DMS153 (cell line): ENCODE data around the gene RRP1.
A peak's percentile ranks its signal among the peaks of the same experiment; 100 is the strongest.

ENCODE experiments used
- DNase-seq: peaks from one replicate; lab custom pipeline; 2025; lab: John Stamatoyannopoulos, UW

RRP1 gene

DNA sequence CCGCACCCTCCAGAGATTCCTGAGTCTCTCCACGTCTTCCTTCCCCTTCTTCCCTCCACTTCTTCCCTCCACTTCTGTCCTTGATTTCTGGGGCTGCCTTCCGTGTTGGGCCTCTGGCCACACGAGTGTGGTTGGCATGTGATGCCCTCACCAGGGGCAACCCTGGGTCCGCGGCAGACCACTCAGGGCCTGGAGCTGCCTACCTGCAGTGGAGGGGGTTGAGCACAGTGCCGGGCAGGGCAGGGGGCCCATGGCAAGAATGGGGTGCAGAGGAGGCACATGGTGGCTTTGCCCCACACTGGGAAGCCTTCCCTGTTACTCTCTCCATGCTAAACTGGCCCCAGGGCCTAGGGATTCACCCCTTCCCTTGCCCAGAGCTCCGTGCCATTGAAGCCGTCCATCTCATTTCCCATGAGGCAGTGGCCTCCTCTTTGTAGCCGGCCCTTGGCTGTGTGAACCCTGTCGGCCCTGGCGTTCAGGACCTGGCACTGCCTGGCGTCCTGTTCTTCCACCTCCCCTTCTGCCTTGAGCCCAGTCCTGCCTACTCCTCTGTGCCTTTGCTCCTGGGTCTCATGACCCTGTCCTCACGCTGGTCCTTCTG, 13.4 kb downstream of the RRP1 start:
- DNase-seq, result no peak

DNA sequence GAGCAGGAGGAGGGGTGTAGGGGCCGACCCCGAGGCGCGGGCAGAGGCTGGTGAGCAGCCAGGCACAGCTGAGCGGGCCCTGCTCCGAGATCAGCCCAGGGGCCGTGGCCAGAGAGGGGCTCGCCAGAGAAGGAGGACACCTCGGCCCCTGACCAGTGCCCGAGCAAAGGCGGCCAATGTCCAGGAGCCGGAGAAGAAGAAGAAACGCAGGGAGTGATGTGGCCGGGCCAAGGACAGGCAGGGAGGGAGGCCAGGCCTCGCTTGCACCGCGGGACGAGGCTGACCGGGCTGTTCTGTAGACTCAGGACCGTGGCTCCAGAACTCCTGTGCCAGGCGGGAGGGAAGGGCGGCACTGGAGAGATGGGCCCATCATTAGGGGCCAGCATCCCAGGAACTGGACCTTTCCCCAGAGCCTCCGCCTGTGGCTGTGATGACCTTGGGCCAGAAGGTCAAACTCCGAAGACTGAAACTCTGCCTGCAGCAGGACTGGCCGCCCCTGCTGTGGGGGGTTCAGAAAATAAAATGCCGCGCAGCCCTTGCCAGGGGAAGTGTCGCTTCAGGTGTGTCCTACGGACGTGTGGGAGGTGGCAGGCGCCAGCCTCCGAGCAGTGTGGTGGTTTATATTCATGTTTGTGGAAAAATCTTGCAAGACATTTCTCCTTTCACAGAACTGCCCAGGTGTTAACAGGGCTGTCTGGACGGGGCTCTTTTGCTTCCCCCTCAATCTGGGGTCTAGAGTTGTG, 14.4 kb downstream of the RRP1 start:
- no peak for DNase-seq

DNA sequence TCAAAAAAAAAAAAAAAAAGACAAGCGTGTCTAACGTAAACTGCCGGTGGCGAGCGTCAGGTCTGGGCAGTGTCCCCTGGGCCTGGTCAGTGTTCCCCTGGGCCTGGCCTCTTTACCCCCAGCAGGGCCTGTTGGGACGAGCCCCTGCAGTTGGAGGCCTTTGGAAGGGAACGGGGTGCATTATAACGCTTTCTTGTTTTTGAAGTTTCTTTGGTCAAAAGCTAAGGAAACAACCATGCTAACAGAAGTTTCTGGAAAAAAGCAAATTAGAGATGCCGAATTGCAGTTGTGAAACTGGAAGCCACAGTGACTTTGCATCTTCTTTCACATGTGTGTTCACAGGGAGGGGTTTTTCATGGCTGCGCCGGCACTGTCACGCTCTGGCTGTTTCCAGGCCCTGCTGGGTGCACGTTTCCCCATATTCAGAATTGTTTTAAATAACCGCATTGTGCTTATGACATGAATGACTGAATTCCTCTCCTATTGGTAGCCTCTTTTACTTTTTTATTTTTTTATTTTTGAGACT, 16.0 kb downstream of the RRP1 start:
- DNase-seq, result no peak

DNA sequence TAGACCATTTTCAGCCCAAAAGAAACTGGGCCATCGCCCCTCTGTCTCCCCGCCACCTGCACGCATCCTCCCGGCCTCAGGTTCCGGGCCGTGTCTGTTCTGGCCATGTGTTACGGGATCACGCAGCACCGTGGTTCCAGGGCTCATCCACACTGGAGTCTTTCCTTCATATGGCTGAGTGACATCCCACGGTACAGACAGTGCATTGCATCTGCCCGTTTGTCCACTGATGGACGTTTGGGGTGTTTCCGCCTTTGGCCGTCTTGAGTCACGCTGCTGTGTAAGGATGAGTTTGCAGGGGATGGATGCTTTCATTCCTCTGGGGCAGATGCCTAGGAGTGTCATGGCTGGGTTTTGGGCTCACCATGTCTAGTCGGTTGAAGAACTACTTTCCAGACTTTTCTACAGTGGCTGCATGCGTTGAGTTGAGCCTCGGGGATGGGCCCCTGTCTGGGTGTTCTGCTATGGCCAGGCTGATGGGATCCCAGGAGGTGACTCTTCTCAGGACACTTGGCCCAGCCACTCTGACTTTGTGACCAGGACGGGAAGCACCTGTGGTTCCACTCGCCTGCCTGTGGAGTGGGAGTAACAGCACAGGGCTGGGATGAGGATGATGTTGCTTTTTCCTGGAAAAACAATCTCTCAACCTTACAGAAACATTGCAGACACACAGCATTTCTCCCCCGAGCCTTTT, 16.8 kb downstream of the RRP1 start:
- no peak for DNase-seq

DNA sequence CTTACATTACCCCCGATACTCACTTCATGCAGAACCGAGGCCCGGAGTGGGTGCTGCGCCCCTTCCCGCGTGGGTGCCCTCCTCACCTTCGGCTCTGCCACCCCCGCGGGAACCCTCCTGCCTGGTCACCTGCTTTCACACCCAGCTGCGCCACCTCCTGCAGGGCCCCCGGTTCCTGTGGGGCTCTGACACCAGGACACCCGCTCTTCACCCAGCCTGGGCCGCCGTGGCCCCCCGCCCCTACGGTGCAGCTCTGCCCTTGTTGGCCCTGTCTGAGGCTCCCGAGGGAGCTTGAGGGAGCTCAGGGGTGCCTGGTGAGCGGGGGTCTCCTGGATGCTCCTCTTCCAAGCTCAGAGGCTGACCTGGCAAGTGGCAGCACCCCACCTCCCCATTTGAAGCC, 19.0 kb downstream of the RRP1 start:
- DNase-seq, result no peak

DNA sequence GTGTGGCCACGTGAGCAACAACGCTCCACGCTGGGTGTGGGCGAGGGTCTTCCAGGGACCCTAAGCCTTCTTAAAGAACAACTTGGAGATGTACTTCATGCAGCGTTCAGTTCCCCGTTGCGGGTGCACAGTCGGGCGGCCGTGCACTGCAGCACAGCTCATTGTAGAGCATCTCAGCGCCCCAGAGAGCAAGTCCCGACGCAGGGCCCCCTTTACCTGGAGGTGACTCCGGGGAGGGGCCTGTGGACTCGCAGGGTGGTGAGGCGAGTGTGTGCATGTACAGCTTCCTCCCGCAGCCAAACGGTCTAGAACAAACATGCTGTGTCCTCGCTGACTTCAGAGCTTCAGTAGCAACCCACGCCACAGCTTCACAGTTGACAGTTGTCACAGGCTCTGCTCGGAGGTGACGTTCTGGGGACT, 19.5 kb downstream of the RRP1 start:
- no peak for DNase-seq

DNA sequence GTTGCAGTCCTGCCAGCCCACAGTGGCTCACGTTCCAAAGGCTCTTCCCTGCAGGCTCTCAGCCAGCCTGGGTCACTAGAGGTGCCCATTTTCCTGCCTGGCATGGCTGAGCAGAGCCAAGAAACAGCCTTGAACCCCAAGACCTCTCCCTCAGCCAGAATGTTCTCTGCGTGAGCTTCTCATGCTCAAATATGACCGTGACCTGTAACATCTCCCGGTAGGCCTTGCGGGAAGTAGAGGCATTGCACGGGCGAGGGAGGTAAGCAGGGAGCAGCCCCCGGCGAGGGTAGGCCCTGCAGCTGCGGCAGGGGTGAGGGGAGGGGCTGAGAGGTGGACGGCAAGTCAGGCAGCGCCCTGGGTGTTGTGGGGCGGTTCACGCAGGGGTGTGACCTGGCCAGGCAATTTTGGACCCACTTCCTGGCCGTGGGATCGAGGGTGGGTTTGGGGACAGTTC, 20.0 kb downstream of the RRP1 start:
- DNase-seq, result no peak

DNA sequence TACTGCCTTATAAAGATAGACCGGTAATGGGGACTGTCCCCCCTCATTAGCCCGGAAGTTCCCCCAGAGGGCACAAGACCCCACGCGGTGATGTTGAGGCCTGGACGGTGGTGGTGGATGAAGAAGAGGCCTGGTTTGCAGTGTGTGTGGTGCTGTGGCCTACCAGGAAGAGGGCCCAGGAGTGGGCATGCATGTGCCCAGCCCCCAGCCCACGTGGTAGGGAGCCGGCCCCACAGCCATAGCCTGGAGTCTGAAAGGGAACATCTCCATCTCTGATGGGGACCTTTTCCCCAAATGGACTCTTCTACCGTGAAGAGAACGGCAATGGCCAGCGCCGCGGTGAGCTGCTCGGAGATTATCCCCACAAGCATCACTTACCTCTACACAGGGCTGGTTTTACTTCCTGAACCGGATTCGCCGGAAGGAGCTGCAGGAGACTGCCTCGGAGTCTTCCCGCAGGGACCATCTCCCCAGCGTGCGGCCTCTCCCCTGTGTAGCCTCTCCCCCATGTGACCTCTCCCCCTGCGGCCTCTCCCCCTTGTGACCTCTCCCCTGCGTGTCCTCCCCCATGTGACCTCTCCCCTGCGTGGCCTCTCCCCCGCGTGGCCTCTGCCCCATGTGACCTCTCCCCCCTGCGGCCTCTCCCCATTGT, 20.6 kb downstream of the RRP1 start:
- DNase-seq, result no peak

DNA sequence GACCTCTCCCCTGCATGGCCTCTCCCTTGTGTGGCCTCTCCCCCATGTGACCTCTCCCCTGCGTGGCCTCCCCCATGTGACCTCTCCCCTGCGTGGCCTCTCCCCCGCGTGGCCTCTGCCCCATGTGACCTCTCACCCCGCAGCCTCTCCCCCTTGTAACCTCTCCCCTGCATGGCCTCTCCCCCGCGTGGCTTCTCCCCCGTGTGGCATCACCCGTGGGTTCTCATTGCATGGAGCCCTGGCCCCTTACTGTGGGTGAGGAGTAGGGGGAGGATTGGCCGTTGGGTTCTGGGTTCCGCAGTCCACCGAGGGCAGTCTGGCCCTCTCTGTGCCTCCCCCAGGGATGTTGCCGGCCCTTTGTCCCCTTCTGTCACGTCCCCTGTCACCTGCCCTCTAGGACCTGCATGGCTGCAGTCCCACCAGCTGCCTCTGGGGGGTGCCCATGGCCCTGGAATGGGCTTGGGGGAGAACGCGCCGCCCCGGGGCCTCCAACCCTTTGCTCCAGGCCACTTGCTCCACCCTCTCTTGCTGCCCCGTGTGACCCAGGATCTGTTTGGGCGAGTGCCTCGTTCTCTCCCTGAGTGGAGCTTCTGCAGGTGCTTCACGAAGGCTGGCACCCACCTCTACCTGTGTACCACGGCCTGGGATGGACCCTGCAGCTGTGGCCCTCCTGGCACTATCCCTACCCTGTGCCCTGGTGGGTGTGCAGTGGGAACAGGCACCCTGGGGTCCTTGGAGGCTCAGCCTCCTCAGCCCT, 21.3 kb downstream of the RRP1 start:
- DNase-seq, result peak; percentile 61

DNA sequence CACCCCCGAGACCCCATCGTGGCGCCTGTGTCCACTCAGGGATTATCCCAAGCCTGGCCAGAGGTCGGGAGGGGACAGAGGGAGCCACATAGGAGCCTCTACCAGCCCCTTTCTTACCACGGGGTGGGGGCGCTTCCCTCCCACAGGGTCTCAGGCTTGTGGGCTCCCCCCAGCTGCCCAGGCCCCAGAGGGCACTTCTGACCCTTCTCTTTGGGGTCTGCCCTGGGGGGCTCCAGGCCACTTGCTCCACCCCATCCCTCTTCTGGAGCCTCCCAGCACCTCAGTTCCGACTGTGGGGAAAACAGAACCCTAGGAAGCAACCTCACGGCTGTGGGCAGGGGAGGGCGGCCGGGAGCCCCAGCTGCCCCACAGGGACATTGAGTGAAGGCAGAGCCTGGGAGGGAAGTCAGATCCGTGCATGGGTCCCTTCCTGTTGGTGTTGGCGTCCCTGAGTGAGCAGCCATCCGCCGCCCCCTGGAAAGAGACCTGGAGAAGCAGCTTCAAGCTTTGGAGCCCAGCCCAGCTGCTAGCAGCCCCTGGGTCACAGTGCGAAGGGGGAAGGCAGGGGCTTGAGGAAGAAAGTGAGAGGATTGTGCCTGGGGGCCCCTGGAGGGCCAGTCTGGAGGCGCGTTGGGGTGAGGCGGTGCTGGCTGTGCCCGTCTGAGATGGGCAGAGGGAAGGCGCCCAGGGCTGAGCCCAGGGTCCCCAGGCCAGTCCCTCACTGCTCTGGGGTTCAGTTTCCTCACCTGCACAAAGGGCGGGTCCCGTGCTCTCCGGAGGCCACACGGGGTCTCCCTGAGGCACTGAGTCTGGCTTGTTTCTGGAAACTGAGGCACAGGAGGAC, 22.1 kb downstream of the RRP1 start:
- no peak for DNase-seq

DNA sequence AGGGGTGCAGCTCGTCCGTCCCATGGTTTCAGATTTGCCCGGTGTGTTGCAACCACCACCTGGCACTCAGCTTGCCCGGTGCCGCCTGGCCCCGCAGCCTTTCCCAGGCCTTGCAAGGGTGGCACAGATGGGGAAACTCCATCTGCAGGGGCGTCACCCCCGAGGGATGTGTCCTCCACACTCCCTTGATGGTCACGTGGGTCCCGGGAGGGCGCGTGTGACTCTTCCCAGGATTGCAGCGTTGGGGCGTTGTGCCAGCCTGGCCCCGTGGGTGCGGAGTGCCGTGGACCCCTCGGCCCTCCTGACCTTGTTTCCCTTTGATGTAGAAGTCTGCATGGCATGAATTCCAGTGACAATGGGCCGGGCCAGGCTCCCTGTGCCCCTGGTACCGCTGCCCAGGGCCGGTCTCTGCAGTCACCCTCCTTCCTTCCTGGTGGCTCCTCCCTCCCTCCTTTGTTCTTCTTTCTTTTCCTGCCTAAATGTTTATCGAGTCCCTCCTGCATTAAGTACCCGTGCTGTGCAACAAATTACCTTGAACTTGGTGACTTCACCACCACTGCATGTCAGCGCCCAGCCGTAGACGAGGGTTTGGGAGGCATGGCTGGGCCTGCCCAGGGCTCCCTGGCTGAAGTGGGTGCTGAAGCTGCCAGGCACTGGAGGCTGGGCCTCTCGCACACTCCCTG, 22.9 kb downstream of the RRP1 start:
- peak; percentile 79 for DNase-seq

DNA sequence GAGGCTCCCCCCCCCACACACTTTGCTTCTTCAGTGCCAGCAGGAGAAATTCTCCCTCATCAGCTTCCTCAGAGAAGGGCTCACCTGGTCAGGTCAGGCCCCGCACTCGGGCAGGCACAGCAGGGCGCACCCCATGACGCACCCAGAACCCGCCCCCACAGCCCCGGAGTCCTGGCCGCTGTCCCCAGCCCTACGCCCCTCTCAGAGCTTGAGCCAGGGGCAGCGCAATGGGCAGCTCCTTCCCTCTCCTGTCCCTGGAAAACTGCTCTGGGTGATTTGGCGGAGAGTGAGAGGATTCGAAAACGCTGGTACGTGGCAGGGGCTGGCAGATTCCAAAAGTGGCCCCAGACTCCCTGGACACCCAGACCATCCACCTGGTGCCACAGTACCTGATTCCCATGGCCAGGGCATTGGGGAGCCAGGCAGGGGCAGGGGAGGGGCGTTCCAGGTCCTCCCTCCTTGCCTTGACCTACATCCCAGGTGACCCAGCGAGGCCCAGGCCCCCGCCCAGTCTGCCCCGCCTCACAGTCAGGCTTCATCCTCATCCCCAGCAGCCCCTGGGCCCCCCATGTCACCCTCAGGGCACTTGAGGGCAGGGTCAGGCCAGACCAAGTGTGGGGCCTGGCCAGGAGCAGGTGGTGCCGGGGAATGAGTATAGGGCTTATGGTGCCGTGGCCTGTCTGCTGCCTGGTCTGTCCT, 23.7 kb downstream of the RRP1 start:
- no peak for DNase-seq

DNA sequence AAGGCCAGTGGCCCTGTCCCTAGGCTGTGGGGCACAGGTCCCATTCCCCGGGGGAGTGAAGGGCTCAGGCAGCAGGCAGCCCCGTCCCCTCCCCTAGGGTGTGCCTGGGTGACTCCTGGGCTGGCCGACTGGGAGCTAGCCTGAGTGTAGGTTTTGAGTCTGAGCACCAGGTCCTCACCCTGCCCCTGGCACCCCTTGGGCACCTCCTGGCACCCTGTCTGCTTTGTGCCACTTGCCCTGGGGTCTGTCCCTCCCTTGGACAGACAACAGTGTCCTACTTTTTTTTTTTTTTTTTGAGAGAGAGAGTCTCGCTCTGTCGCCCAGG, 24.2 kb downstream of the RRP1 start:
- DNase-seq, result no peak

DNA sequence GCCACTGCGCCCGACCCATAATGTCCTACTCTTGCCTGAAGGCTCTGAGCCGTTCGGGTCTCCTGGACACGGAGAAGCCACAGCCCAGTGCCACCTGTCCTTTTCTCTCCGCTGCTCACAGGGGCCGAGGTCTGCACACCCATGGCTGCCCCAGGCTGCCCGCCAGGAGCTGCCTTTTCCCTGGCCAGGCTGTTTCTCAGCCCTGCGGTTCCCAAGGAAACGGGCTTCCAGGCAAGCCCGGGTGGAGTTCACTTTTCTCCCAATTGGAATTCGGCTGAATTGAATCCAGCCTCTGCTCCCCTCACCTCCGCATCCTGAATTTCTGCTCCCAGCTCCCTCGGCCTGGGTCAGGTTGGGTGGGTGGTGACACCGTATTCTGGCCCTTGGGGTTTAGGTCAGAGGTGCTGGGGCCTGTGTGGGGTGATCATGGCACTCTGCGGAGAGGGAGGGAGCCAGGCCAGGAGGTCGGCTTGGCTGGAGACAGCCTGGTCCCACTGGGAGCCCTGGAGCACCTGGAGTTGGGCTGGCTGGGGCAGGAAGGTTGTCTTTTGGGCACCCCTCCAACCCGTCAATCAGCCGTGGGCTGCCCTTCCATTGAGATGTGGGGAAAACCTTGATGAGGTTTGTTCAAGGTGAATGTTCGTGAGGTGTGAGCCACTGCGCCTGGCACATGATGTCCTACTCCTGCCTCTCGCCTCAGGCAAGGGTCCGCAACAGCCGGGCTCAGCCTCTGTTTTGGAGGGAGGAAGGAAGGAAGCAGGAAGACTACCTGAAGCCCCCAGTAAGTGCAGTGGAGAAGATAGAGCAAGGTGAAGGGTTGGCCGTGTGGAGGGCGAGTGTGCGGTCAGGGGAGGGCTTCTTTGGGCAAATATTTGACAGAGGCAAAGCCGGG, 25.1 kb downstream of the RRP1 start:
- DNase-seq, result no peak

DNA sequence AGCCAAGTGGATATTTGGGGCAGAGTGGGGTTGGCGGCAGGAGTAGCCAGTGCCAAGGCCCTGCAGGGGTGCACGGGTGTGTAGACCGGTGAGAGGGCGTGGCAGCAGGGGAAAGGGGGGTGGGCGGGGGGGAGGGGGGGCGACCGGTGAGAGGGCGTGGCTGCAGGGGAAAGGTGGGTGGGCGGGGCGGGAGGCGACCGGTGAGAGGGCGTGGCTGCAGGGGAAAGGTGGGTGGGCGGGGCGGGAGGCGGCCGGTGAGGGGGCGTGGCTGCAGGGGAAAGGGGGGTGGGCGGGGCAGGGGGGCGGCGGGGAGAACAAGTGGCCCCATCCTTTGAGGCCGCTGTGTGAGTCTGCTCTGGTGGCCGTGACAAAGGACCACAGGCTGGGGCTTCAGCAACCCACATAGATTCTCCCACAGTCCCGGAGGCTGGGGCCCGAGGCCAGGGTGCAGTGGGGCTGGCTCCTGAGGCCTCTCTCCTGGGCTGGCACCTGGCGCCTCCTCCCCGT, 25.8 kb downstream of the RRP1 start:
- DNase-seq, result peak; percentile 8

DNA sequence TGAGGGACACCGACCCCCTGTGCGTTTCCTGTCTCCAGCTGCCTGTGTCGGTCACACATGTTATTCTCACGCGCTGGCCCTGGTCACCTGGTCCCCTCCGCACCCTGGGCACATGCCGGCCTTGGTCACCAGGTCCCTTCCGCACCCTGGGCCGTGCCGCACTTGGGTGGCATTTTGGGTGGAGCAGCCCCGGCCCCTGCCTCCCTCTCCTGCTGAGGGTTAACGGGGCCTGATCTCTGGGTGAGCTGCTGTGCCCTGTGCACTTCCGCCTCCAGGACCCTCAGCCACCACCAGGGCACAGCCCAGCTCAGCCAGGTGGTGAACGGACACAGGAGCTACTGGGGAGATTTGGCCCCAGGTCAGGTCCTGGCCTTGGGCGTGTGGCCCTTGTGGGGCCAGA, 26.6 kb downstream of the RRP1 start:
- DNase-seq, result no peak

DNA sequence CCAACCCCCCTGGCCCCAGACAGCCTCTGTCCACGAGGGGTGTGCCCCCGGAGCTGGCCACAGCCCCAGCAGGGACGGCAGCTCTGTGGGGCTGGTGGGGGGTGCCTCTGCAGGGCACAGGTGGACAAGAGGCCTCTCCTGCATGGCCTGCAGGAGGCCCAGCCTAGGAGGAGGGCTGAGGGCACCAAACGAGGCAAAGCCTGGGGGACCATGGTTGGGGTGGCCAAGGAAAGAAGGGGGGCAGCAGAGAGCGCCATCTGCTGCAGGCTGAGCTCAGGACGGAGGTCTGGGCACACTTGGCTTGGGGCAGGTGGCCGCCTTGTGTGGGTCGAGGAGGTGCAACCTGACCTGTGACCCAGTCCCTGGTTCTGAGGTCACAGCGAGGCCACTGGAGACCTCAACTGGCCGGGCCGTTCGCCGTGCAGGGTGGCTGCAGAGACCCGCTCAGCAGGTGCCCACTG, 27.3 kb downstream of the RRP1 start:
- no peak for DNase-seq
